NCI-H2227 (cell line): ENCODE results near the gene TLCD1.

ENCODE experiments used
- DNase-seq: peaks from one replicate; lab custom pipeline; 2025; ENCODE audit not compliant: unreplicated experiment; lab: John Stamatoyannopoulos, UW

TLCD1 gene

DNA sequence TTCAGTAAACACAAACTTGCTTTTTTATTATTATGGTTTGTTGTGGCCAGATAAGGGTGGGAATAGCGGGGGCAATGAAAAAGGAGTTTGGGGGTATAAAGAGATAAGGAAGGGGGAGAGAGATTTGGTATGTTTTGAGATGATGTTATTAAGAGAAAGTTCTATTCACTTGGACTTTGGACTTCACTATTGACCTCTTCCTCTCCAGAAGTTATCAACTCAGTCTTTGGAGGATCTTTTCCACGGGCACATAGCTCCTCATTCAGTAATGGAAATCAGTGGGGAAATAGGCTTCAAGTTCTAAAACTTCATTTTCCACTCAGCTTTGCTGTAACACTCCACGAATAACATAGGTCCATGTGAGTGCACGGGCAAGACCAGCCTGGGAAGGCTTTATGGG is 37.6 kb downstream of the TLCD1 start:
- DNase-seq = no peak

GRCh38 chr17:28686296-28686695 is 39.7 kb downstream of the TLCD1 start:
- no peak for DNase-seq

- DNase-seq = no peak
Observed at GRCh38 chr17:28685366-28685765, 40.7 kb downstream of the TLCD1 start.

- no peak for DNase-seq
Observed at GRCh38 chr17:28684963-28685362, 41.1 kb downstream of the TLCD1 start.

- no peak for DNase-seq
Observed at GRCh38 chr17:28682655-28683054, 43.4 kb downstream of the TLCD1 start.

DNA sequence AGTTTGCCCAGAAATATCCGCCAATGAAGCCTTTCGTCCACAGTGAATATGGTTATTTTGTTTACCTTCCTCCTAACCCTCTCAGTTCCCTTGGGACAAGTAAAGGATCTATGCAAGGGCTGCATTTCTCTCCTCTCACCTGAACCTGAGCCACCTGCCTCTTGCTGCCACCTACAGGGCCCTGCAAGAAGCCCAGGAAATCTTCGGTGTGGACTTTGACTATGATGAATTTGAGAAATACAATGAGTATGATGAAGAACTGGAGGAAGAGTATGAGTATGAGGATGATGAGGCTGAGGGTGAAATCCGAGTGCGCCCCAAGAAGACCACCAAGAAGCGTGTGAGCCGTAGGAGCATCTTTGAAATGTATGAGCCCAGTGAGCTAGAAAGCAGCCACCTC is 50.1 kb downstream of the TLCD1 start:
- no peak for DNase-seq

DNA sequence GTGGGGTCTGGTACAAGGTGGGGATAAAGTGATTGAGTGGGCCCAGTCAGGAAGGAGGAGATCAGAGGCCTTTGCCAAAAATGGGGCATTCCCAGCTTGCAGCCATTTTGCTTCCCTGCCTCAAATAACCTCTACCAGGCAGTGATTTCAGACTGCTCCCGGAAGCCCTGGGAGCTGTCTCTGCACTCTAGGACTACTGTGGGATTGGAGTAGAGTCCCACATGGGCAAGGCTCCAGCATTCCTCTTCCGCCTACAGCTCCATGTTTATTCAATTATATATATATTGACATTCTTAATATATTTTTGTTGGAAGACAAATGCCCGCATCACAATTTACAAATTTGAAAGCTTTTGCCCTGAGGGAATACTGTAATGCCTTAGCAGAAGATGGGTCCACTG is 50.5 kb downstream of the TLCD1 start:
- DNase-seq = no peak
